Activated CD4-positive, alpha-beta T cell treated with anti-CD3 and anti-CD28 coated beads, Interleukin-2, Interleukin-4, amounts not matched to agents 100 ng/mL and 50 ng/mL, durations not matched to agents 16 hours and 8 hours (primary cell): ENCODE results near the gene OR4K1.
"Not testable (repeated sequence)": the region's sequence is repeated elsewhere in the genome, so short reads cannot be mapped to it uniquely, and the experiment has no call there.

ENCODE experiments used
- DNase-seq: peaks from one replicate; pipeline ENCODE4 v3.0.0-alpha.2; 2020; ENCODE audit warnings: low spot score

The OR4K1 gene, protein sequence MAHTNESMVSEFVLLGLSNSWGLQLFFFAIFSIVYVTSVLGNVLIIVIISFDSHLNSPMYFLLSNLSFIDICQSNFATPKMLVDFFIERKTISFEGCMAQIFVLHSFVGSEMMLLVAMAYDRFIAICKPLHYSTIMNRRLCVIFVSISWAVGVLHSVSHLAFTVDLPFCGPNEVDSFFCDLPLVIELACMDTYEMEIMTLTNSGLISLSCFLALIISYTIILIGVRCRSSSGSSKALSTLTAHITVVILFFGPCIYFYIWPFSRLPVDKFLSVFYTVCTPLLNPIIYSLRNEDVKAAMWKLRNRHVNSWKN

DNA sequence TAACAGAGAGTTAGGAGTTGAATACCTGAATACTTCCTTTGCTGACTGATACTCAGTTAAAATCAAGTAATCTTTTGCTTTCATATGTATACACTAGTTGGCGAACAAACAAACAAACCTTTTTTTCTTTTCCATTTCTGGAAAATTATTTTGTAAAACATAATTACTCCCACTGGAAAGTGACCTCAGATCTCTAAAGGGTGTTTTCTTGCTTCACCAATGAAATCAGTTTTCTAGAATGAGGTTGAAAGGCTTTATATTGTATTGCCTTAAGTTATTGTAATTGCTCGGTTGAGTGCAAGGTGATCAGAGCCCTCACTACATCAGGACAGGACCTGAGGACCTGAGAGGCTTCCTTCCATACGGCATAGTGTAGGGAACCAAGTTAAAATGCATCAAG is at the start of gene OR4K1:
TSS of gene OR4K1 (plus strand) at position 301 of the 400 bp plus-strand sequence. CDS start 4,750 bp downstream, outside the sequence.
- DNase-seq: no peak

DNA sequence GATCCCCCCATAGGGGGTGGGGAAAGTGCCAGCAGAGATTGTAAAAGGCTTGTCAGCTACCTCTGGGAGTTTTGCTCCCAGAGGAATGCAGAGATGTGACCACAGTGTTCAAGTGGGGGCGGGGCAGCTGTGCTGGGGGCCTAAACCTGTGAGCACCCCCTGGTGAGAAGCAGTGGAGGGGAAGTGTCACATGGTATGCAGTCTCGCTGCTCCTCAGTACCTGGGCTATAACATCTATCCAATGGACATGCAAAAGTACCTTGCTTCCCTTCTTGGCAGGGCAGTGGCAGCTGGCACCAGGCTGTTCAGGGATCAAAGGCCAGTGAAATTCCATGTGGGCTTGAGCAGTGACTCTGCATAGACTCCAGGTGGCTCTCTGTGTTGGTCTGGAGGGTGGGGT is 35.4 kb upstream of the OR4K1 start:
- no peak for DNase-seq

DNA sequence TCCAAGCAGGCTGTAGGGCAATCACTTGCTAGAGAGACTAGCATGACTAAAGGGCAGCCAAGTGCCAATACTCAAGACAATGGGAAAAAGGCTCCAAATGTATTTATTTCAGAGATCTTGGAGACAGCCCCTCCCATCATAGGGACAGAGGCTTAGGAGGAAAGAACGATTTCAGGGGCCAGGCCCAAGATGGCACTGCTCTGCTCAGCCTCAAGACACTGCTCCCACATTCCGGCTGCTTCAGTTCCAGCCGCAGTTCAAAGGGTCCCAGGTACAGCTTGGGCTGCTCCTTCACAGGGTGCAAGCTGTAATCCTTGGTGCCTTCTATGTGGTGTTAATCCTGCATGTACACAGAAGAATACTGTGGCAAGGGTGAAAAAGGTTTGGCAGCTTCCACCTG is 29.7 kb upstream of the OR4K1 start:
- DNase-seq: no peak

DNA sequence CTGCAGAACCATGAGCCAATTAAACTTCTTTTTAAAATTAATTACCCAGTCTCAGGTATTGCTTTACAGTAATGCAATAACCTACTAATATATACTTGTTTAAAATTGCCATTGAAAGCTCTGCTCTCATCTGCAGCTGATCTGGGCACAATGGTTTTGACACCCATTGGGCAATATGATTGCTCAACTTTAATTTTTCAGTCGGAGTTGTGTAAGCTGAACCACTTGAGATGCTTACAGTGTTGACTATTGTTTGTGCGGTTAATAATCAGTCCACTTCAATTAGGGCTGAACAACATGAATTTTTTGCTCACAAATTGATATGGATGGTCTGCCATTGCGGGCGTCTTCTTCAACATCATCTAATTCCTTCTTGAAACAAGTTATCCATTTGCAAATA is 28.3 kb upstream of the OR4K1 start:
- DNase-seq: no peak

DNA sequence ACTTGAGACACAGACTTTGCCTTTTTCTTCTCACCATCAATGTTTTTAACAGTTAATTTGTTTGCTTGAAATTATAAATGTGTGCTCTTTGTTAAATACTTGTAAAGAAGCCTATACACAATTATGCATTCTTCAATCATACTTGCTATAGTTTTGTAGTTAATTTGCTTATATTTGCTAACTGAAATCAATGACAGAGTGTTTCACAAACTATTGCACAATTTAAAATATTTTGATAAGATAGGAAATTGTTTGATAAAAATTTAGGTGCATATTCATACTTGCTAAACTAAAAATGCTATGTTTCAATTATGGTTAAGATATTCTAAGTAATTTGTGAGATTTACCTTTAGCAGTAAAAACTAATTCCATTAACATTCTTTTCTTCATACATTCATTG is 24.1 kb upstream of the OR4K1 start:
- no peak for DNase-seq

DNA sequence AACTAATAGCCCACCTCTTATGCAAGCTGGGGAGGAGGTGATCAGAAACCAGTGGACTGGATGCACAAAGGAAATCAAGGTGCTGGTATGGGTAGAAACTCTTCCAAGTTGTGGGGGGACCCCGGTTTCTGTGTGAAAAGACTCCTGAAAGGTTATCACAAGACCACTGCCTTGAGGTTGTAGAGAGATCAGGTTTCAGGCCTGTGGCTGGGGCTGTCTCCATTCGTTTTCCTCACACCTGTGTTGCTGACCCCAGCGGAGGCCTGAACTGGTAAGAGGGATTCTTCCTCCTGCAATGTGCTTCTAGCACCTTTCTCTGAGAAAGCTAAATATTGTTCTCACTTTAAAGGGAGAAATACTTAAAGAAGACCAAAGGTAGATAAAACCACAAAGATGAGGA is 19.6 kb upstream of the OR4K1 start:
- no peak for DNase-seq

DNA sequence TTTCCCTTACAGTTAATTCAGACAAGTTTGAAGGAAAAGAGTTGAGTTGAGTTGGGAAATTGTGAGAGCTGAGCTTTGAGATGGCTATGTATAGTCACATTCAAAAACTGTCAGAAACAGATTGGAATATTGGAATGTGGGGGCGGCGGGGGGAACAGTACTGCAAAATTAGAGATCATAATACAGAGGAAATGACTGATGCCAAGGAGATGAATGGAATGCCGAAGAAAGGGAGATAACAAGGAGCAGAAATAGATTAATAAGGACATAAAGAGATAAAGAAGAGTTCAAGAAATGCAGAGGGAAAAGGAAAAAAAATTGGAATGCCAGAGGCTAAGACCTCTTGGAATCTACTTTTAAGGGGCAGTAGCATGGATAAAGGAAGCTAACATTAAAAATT is 13.5 kb upstream of the OR4K1 start:
- DNase-seq: no peak

DNA sequence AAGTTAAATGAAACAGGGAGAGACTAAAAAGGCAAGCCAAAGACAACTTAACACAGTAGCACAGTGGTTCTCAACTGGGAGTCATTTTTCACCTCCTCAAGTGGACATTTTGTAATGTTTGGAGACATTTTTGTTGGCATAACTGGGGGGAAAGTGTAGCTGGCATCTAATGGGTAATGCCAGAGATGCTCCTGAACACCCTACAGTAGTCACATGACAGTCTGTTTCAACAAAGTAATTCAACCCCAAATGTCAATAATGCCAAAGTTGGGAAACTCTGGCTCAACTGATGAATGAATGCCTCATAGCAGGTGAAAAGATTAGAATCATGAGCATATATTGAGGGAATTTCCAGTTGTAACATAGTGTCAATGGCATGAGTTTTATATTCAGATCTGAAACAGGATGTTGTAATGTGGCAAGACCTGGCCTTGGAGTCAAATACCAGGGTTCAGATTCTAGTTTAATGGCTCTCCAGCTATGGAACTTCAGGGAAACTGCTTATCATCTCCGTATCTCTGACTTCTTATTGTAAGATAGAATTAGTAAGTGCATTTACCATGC is 12.7 kb upstream of the OR4K1 start:
- no peak for DNase-seq

DNA sequence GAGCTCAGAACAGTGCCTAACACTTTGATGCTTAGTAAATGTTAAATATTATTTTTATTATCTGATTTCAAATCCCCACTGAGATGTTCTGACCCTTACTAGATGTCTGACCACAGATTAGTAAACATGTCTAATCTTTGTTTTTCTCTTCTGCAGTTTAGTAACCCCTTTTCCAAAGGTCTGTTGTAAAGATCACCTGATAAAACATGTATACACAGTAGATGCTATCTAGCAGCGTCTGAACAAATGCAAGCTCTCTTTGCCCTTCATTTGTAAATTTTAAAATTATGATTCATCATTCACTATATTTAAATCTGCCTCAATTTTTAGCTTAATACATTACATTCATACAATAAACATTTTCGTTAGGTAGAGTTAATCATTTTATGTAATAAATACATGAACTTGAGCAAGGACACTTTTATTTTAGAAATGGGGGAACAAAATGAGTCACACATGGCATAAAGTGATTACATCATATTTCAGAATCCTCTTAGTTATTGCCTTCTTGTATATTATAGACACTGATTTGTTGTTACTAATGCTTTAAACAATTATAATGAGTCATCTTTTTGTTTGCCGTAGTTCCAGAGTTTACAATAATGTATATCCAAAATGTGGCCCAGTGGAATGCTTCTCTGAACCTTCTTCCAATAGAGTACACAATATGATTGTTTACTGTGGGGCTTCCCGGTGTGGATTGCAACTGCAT is 12.0 kb upstream of the OR4K1 start:
- no peak for DNase-seq

DNA sequence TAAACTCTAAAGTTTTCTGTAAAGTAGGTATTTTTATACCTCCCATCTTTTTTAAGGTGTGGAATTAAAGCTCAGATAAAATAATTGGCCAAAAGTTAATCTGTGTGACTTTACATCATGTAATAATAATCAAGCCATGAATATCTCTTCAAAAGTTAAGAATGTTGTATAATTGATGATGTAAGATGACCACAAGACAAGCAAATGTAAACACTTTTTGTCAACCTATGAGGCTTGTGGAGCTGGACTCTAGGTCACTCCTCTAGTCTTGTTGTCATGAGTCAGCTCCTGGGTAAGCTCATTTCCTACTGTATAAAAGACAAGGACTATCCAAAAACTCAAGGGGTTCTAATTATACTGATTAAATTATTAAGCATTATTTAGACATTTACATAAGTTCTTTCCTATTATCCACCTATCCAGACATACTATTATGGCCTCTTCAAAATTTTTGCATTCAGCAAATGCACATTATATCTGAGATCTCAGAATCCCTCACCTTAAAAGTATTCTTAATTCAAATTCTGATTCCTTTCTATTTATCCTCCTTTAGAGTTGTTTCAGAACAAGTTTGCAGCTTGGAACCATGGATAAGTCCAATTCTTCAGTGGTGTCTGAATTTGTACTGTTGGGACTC is 10.6 kb upstream of the OR4K1 start, which contains the start of gene OR4K5:
TSS of gene OR4K5 (plus strand) at position 587 of the 637 bp plus-strand sequence. CDS start at position 587, 0 bp downstream.
- no peak for DNase-seq

DNA sequence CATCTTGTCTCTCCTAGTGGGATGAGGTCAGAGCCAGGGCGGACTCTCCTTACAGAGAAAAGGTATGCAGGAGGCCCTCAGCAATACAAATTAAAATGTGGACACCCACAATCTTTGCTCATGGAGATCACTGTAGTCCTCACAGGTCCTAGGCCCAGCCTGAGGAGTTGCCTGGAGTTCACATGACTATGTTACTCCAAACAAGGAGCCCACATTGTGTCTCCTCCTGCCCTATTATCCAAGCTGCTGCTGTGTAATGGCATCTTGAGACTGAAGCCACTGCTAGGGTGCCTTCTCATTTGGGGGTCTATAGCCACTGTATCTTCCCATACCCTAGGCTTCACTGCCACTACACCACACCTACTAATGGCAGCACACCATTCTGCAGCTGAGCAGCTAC is 11.0 kb downstream of the OR4K1 start:
- no peak for DNase-seq

DNA sequence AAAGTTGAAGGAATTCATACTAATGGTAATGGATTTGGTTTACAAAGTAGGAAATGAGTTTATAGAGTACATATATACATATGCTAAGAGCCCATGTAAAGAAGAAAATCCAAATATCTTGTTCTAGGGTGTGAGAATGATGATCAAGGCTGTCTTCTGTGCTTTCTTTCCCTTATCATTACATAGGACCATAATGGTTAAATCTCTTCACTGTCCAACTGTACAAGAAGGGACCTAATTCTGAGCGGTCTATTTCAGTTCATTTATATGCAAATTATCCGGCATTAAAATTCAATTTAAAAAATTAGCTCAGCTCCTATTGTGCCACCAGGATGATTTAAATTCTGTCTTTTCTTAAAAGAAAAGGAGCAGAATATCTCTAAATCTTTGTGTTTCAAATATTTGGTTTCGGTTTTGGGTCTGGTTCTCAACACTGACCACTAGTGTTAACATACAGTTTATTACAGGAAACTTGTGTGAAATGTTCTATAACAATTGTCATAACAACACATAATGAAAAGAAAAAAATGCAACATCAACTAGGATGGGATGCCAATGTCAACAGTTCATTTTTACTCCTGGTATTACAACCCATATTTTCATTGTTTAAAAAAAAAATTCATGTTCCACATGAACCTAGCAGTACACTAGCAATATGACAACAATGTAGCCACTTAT is 16.8 kb downstream of the OR4K1 start:
- DNase-seq: no peak

DNA sequence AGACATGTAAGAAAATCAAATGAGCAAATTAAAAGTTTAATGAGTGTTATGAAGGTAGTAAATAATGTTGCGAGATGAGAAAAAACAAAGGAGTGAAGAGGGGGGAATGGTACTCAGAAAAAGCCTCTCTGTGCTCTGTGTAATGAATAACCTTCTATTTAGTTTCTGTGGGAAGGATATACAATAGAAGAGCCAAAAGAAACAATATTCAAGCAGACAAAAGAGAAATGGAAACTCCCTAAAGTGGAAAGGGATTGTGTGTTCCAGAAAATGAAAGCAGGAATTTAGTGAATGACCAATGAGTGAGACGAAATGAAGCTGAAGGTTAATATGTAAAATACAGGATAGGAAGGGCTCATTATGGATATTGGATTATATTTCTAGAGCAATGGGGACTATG is 18.5 kb downstream of the OR4K1 start:
- DNase-seq: no peak

DNA sequence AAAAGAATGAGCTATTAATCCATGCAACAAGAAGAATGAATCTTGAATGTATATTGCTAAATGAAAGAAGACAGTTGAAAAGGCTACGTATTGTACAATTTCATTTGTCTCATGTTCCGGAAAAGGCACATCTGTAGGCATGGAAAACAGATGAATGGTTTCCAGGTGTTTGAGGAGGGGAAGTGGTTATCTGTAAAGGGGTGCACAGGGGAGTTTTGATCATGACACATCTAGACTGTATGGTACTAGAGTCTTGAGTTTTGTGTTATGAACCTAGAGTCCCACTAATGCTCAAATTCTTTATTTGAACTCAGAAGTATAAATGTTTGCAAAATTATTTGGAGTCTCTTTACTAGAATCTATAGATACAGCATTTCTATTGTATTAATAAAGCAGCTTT is 39.0 kb downstream of the OR4K1 start:
- not testable (repeated sequence) for DNase-seq

DNA sequence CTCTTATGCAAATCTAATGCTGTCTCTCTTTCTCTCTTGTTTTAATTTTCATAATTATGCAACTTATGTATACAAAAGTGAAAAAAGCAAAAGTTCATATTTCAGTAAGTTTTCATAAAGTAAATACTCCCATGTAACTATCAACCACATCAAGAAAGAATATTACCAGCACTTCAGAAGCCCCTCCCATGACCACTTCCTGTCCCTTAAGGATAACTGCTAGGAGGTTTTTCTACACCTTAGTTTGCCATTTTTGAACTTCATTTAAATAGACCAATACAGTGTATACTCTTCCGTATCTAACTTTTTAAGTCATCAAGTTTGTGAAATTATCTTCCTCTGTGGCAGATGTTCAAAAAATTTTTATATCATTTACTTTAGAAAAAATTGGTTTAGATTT is 44.1 kb downstream of the OR4K1 start:
- no peak for DNase-seq

DNA sequence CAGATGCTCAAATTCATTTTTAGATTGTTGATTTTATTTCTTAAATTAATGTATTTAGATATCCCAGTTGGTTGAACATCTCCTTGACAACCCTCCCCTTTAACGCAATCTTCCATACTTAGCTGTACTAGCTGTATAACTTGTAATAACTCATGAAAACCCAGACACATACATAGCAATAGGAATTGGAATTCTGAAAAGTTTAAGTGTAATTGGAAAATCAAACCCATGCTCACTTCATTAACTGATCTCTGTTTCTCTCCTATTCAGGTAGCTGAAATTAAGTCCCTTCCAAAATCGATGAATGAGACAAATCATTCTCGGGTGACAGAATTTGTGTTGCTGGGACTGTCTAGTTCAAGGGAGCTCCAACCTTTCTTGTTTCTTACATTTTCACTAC is 44.6 kb downstream of the OR4K1 start, which contains the start of gene OR4K15:
TSS of gene OR4K15 (plus strand) at position 301 of the 400 bp plus-strand sequence. CDS start at position 301, 0 bp downstream.
- DNase-seq: no peak
